GM18526 (cell line): ENCODE measurements around the gene SDS.

Source experiments
- POLR2A ChIP-seq: IDR thresholded peaks from 3 replicates; pipeline ENCODE4 v1.6.1; 2011; ENCODE audit not compliant: insufficient read length; ENCODE audit errors: extremely low read depth

Gene SDS

GRCh38 chr12:113403435-113404415 lies at the start of gene SDS:
SDS (minus strand) TSS chr12:113403887; CDS start chr12:113399708, 4,179 bp downstream.
- TF ChIP-seq POLR2A, result no peak

GRCh38 chr12:113453330-113453729 lies 49.6 kb upstream of the SDS start:
- TF ChIP-seq POLR2A, result no peak

- no peak for TF ChIP-seq POLR2A
Observed at GRCh38 chr12:113452458-113452857, 48.8 kb upstream of the SDS start.

- no peak for TF ChIP-seq POLR2A
Observed at GRCh38 chr12:113449839-113450238, 46.2 kb upstream of the SDS start.

GRCh38 chr12:113449299-113449698 lies 45.6 kb upstream of the SDS start:
- no peak for TF ChIP-seq POLR2A

GRCh38 chr12:113448873-113449272 lies 45.2 kb upstream of the SDS start:
- TF ChIP-seq POLR2A, result no peak

- no peak for TF ChIP-seq POLR2A
Observed at GRCh38 chr12:113445544-113446171, 42.0 kb upstream of the SDS start.

- no peak for TF ChIP-seq POLR2A
Observed at GRCh38 chr12:113443030-113443539, 39.4 kb upstream of the SDS start.

GRCh38 chr12:113440947-113441782 lies 37.5 kb upstream of the SDS start:
- no peak for TF ChIP-seq POLR2A

- no peak for TF ChIP-seq POLR2A
Observed at GRCh38 chr12:113440336-113440735, 36.6 kb upstream of the SDS start.

- no peak for TF ChIP-seq POLR2A
Observed at GRCh38 chr12:113439606-113440030, 35.9 kb upstream of the SDS start.

- no peak for TF ChIP-seq POLR2A
Observed at GRCh38 chr12:113439301-113439597, 35.6 kb upstream of the SDS start.

- TF ChIP-seq POLR2A, result no peak
Observed at GRCh38 chr12:113438523-113439300, 35.0 kb upstream of the SDS start.

- TF ChIP-seq POLR2A, result no peak
Observed at GRCh38 chr12:113437729-113438100, 34.0 kb upstream of the SDS start.
